ENCODE data around the gene NACA2.

NACA2 gene

DNA sequence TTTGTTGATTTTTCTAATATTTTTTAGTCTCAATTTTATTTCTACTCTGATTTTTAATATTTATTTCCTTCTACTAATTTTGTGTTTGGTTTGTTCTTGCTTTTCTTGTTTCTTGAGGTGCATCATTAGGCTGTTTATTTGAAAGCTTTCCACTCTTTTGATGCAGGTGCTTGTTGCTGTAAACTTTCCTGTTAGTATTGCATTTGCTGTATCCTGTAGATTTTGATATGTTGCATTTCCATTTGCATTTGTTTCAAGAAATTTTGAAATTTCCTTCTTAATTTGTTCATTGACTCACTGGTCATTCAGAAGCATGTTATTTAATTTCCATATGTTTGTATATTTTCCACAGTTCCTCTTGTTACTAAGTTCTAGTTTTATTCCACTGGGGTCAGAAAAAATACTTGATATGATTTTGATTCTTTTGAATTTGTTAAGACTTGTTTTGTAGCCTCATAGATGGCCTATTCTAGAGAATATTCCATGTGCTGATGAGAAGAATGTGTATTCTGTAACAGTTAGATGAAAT, 43.1 kb upstream of the NACA2 start:
- TF ChIP-seq FOXM1 (IDR thresholded peaks at IDR 0.05; ENCODE audit: borderline replicate concordance, low read depth) (no peak), ZBTB7A (IDR thresholded peaks at IDR 0.05; ENCODE audit: low read depth) (no peak), CEBPB (IDR thresholded peaks at IDR 0.05) (no peak), TAF1 (IDR thresholded peaks at IDR 0.05; ENCODE audit: low read depth) (no peak), EP300 (IDR thresholded peaks at IDR 0.05; ENCODE audit: borderline replicate concordance) (no peak), NFIC (IDR thresholded peaks at IDR 0.05) (no peak)
- TF ChIP-seq, protein P1, sequence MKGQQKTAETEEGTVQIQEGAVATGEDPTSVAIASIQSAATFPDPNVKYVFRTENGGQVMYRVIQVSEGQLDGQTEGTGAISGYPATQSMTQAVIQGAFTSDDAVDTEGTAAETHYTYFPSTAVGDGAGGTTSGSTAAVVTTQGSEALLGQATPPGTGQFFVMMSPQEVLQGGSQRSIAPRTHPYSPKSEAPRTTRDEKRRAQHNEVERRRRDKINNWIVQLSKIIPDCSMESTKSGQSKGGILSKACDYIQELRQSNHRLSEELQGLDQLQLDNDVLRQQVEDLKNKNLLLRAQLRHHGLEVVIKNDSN (IDR thresholded peaks at IDR 0.05), result no peak

DNA sequence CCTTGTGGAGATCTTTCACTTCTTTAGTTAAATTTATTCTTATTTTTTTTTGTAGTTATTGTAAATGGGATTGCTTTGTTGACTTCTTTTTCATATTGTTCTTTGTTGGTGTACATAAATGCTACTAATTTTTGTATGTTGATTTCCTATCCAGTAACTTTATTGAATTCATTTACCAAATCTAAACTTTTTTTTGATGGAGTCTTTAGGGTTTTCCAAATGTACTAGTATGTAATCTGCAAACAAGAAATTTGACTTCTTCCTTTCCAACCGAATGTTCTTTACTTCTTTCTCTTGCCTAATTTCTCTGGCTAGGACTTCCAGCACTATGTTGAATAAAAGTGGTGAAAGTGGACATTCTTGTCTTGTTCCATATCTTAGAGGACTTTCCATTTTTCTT, 41.8 kb upstream of the NACA2 start:
- TF ChIP-seq CREB1 (IDR thresholded peaks at IDR 0.05; ENCODE audit: low read depth) (no peak), EP300 (IDR thresholded peaks at IDR 0.05; ENCODE audit: borderline replicate concordance) (no peak), TAF1 (IDR thresholded peaks at IDR 0.05; ENCODE audit: low read depth) (no peak), TEAD4 (IDR thresholded peaks at IDR 0.05) (no peak), TCF12 (IDR thresholded peaks at IDR 0.05; ENCODE audit: low read depth) (no peak), ZBTB7A (IDR thresholded peaks at IDR 0.05; ENCODE audit: low read depth) (no peak)
- TF ChIP-seq, protein P1 (IDR thresholded peaks at IDR 0.05), result no peak

DNA sequence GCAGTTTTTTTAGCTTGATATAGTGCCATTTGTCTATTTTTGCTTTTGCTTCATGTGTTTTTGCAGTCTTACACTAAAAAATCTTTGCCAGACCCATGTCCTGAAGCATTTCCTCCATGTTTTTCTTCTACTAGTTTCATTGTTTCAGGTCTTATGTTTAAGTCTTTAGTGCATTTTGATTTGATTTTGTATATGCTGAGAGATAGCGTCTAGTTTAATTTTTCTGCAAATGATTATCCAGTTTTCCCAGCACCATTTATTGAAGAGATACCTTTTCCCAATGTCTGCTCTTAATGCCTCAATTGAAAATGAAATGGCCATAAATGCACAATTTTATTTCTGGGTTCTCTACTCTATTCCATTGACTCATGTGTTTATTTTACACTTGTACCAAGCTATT, 40.8 kb upstream of the NACA2 start:
- no peak for TF ChIP-seq NFIC (IDR thresholded peaks at IDR 0.05)
- TF ChIP-seq CREB1 (IDR thresholded peaks at IDR 0.05; ENCODE audit: low read depth), result no peak
- TF ChIP-seq TEAD4 (IDR thresholded peaks at IDR 0.05), result no peak
- TF ChIP-seq, protein P2, sequence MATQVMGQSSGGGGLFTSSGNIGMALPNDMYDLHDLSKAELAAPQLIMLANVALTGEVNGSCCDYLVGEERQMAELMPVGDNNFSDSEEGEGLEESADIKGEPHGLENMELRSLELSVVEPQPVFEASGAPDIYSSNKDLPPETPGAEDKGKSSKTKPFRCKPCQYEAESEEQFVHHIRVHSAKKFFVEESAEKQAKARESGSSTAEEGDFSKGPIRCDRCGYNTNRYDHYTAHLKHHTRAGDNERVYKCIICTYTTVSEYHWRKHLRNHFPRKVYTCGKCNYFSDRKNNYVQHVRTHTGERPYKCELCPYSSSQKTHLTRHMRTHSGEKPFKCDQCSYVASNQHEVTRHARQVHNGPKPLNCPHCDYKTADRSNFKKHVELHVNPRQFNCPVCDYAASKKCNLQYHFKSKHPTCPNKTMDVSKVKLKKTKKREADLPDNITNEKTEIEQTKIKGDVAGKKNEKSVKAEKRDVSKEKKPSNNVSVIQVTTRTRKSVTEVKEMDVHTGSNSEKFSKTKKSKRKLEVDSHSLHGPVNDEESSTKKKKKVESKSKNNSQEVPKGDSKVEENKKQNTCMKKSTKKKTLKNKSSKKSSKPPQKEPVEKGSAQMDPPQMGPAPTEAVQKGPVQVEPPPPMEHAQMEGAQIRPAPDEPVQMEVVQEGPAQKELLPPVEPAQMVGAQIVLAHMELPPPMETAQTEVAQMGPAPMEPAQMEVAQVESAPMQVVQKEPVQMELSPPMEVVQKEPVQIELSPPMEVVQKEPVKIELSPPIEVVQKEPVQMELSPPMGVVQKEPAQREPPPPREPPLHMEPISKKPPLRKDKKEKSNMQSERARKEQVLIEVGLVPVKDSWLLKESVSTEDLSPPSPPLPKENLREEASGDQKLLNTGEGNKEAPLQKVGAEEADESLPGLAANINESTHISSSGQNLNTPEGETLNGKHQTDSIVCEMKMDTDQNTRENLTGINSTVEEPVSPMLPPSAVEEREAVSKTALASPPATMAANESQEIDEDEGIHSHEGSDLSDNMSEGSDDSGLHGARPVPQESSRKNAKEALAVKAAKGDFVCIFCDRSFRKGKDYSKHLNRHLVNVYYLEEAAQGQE (IDR thresholded peaks at IDR 0.05; ENCODE audit: low read depth), result no peak
- no peak for TF ChIP-seq TAF1 (IDR thresholded peaks at IDR 0.05; ENCODE audit: low read depth)
- no peak for TF ChIP-seq CEBPB (IDR thresholded peaks at IDR 0.05)
- TF ChIP-seq EP300 (IDR thresholded peaks at IDR 0.05; ENCODE audit: borderline replicate concordance), result no peak
- no peak for TF ChIP-seq TCF12 (IDR thresholded peaks at IDR 0.05; ENCODE audit: low read depth)
- no peak for TF ChIP-seq YY1 (IDR thresholded peaks at IDR 0.05; ENCODE audit: low read depth)
- TF ChIP-seq, protein P1 (IDR thresholded peaks at IDR 0.05), result no peak
- no peak for TF ChIP-seq FOXM1 (IDR thresholded peaks at IDR 0.05; ENCODE audit: borderline replicate concordance, low read depth)
- TF ChIP-seq, protein P3, sequence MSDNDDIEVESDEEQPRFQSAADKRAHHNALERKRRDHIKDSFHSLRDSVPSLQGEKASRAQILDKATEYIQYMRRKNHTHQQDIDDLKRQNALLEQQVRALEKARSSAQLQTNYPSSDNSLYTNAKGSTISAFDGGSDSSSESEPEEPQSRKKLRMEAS (IDR thresholded peaks at IDR 0.05), result no peak
- TF ChIP-seq EGR1 (IDR thresholded peaks at IDR 0.05), result no peak
- TF ChIP-seq RAD21 (IDR thresholded peaks at IDR 0.05; ENCODE audit: low read depth), result no peak
- TF ChIP-seq ZBTB7A (IDR thresholded peaks at IDR 0.05; ENCODE audit: low read depth), result no peak

GRCh38 chr17:61627658-61628057, 36.6 kb upstream of the NACA2 start:
- TF ChIP-seq EP300 (IDR thresholded peaks at IDR 0.05; ENCODE audit: borderline replicate concordance), result no peak
- no peak for TF ChIP-seq TAF1 (IDR thresholded peaks at IDR 0.05; ENCODE audit: low read depth)
- TF ChIP-seq TEAD4 (IDR thresholded peaks at IDR 0.05), result no peak
- no peak for TF ChIP-seq ZBTB7A (IDR thresholded peaks at IDR 0.05; ENCODE audit: low read depth)
- no peak for TF ChIP-seq CREB1 (IDR thresholded peaks at IDR 0.05; ENCODE audit: low read depth)
- no peak for TF ChIP-seq CEBPB (IDR thresholded peaks at IDR 0.05)
- no peak for TF ChIP-seq TCF12 (IDR thresholded peaks at IDR 0.05; ENCODE audit: low read depth)
- no peak for TF ChIP-seq YY1 (IDR thresholded peaks at IDR 0.05; ENCODE audit: low read depth)
- TF ChIP-seq RAD21 (IDR thresholded peaks at IDR 0.05; ENCODE audit: low read depth), result no peak
- TF ChIP-seq FOXM1 (IDR thresholded peaks at IDR 0.05; ENCODE audit: borderline replicate concordance, low read depth), result no peak
- TF ChIP-seq NFIC (IDR thresholded peaks at IDR 0.05), result no peak
- TF ChIP-seq, protein P3 (IDR thresholded peaks at IDR 0.05), result no peak
- TF ChIP-seq, protein P2 (IDR thresholded peaks at IDR 0.05; ENCODE audit: low read depth), result no peak
- TF ChIP-seq, protein P1 (IDR thresholded peaks at IDR 0.05), result no peak
- no peak for TF ChIP-seq EGR1 (IDR thresholded peaks at IDR 0.05)

DNA sequence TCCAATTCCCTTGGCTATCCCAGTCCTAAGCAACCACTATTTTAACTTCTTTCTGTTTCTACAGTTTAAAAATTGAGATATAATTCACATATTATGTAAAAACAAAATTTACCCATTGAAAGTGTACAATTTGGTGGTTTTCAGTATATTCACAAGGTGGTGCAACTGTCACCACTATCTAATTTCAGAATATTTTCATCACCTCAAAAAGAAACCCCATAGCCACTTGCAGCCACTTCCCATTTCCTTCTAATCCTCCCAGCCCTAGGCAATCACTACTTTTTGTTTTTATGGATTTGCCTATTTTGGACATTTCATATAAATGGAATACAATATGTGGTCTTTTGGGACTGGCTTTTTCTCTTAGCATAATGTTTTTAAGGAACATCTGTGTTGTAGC, 36.1 kb upstream of the NACA2 start:
- TF ChIP-seq YY1 (IDR thresholded peaks at IDR 0.05; ENCODE audit: low read depth), result no peak
- TF ChIP-seq RAD21 (IDR thresholded peaks at IDR 0.05; ENCODE audit: low read depth), result no peak
- TF ChIP-seq CEBPB (IDR thresholded peaks at IDR 0.05), result no peak
- TF ChIP-seq TCF12 (IDR thresholded peaks at IDR 0.05; ENCODE audit: low read depth), result no peak
